ENCODE results near the gene ADCY10.
A peak's percentile ranks its signal among the peaks of the same experiment; 100 is the strongest.
"Not testable (repeated sequence)": the region's sequence is repeated elsewhere in the genome, so short reads cannot be mapped to it uniquely, and the experiment has no call there.

Gene ADCY10

GRCh38 chr1:167881786-167882185 is 32.1 kb downstream of the ADCY10 start:
- DNase-seq (ENCODE audit: low read depth, low spot score): no peak

GRCh38 chr1:167881069-167881468 is 32.9 kb downstream of the ADCY10 start:
- DNase-seq (ENCODE audit: low read depth, low spot score): no peak

GRCh38 chr1:167880580-167881021 is 33.3 kb downstream of the ADCY10 start:
- no peak for DNase-seq (ENCODE audit: low read depth, low spot score)

GRCh38 chr1:167879508-167879907 is 34.4 kb downstream of the ADCY10 start:
- DNase-seq (ENCODE audit: low read depth, low spot score): no peak

GRCh38 chr1:167878372-167879160 is 35.4 kb downstream of the ADCY10 start:
- DNase-seq (ENCODE audit: low read depth, low spot score): no peak

GRCh38 chr1:167876597-167877175 is 37.2 kb downstream of the ADCY10 start:
- no peak for DNase-seq (ENCODE audit: low read depth, low spot score)

- DNase-seq (ENCODE audit: low read depth, low spot score): no peak
These were observed 42.6 kb downstream of the ADCY10 start for GRCh38 chr1:167871331-167871730.

GRCh38 chr1:167869157-167870001 is 44.6 kb downstream of the ADCY10 start:
- DNase-seq (ENCODE audit: low read depth, low spot score): peak; percentile 70

GRCh38 chr1:167866739-167867414 is 47.1 kb downstream of the ADCY10 start:
- not testable (repeated sequence) for DNase-seq (ENCODE audit: low read depth, low spot score)

GRCh38 chr1:167866326-167866725 is 47.6 kb downstream of the ADCY10 start:
- DNase-seq (ENCODE audit: low read depth, low spot score): not testable (repeated sequence)

GRCh38 chr1:167865804-167866308 is 48.1 kb downstream of the ADCY10 start:
- DNase-seq (ENCODE audit: low read depth, low spot score): peak; percentile 64

GRCh38 chr1:167865193-167865592 is 48.7 kb downstream of the ADCY10 start:
- not testable (repeated sequence) for DNase-seq (ENCODE audit: low read depth, low spot score)

GRCh38 chr1:167864392-167865032 is 49.4 kb downstream of the ADCY10 start:
- no peak for DNase-seq (ENCODE audit: low read depth, low spot score)

- no peak for DNase-seq (ENCODE audit: low read depth, low spot score)
These were observed 50.0 kb downstream of the ADCY10 start for GRCh38 chr1:167863921-167864279.

GRCh38 chr1:167863191-167863920 is 50.6 kb downstream of the ADCY10 start:
- DNase-seq (ENCODE audit: low read depth, low spot score): peak; percentile 63

GRCh38 chr1:167862432-167863076 is 51.4 kb downstream of the ADCY10 start:
- no peak for DNase-seq (ENCODE audit: low read depth, low spot score)

- peak; percentile 60 for DNase-seq (ENCODE audit: low read depth, low spot score)
These were observed 52.1 kb downstream of the ADCY10 start for GRCh38 chr1:167861664-167862381.

GRCh38 chr1:167860231-167860923 is 53.6 kb downstream of the ADCY10 start:
- DNase-seq (ENCODE audit: low read depth, low spot score): no peak
